ENCODE results near the gene TFAP2D. TPM values are rescaled to one million over a fixed set of nuclear protein-coding genes. Genes with fewer than 3 reads are reported as not detected.

Gene TFAP2D
- total and polyA plus RNA-seq, 10 of the 15 experiments (the other 5 are each of a cell fraction or from before 2014, with no cell fraction given), result not detected

- RAD21 ChIA-PET (ENCODE audit: unreplicated experiment), result no interaction called here
Measured at GRCh38 chr6:50804283-50804682, 91.0 kb downstream of the TFAP2D start.

More at GRCh38 chr6:50804283-50804682, 91.0 kb downstream of the TFAP2D start:
- FAIRE-seq (no peak), DNase-seq (ENCODE audit: low read depth, low spot score) (no peak), ATAC-seq (no peak)
- Histone ChIP-seq H3K4me2 (ENCODE audit: control insufficient read depth, insufficient read depth) (no peak overlapping the region), H3K9me3 (replicated peaks; ENCODE audit: control insufficient read depth, insufficient read depth, low read length) (no peaks in the 10 kb centered on the region), H3K9ac (ENCODE audit: control insufficient read depth, insufficient read depth, low read length) (no peak overlapping the region), H3K4me1 (ENCODE audit: control insufficient read depth, insufficient read depth, low read length) (no peaks in the 10 kb centered on the region), H3K27ac (ENCODE audit: control insufficient read depth, insufficient read depth) (no peak overlapping the region), H3K4me3 (no peak overlapping the region), H3K36me3 (ENCODE audit: control insufficient read depth in 2 of 2, insufficient read depth in 2 of 2, low read length in 1 of 2) (no peaks in the 10 kb centered on the region), H2AFZ (ENCODE audit: control insufficient read depth, low read depth, low read length) (no peak overlapping the region), H3K27me3 (replicated peaks in 1 of 2; ENCODE audit: control insufficient read depth in 2 of 2, insufficient read depth in 2 of 2, low read length in 1 of 2) (no peaks in the 10 kb centered on the region), H4K20me1 (ENCODE audit: control insufficient read depth, insufficient read depth) (no peaks in the 10 kb centered on the region), H3K79me2 (ENCODE audit: control insufficient read depth, insufficient read depth, low read length) (no peaks in the 10 kb centered on the region)
- in situ Hi-C loops (cut with MboI), result no loop called here
- ChIA-PET SMC1A (ENCODE audit: uncharacterized antibody, unreplicated experiment) (no interaction called here), POLR2A (no interaction called here), CTCF (interaction anchor here (0.9 kb wide), 1 partner anchor 9 kb away, joined by 3 read pairs; no protein-coding TSS in a partner anchor)
- no TSS peak for BruUV-seq (replicated peaks)
- intact Hi-C loops (cut with micrococcal nuclease; ENCODE audit: unreplicated experiment), result no loop called here
- TF ChIP-seq MLLT1 (IDR thresholded peaks at IDR 0.05) (no peak), PRDM15 (CRISPR knock-in tag; IDR thresholded peaks at IDR 0.05) (no peak), SIN3A (IDR thresholded peaks at IDR 0.05; ENCODE audit: low read depth, low read length) (no peak), CEBPB (IDR thresholded peaks at IDR 0.05; ENCODE audit: borderline replicate concordance in 1 of 2, low read depth in 2 of 2, low read length in 2 of 2) (no peak), CBX5 (IDR thresholded peaks at IDR 0.05; ENCODE audit: low read depth) (no peak), MEF2A (IDR thresholded peaks at IDR 0.05; ENCODE audit: insufficient read depth, low read depth, low read length) (no peak), BCLAF1 (IDR thresholded peaks at IDR 0.05) (no peak), RUNX3 (IDR thresholded peaks at IDR 0.05; ENCODE audit: low read length) (no peak), BCL3 (IDR thresholded peaks at IDR 0.05; ENCODE audit: borderline replicate concordance, insufficient read depth, low read depth, low read length, poor library complexity, severe bottlenecking) (no peak), USF2 (IDR thresholded peaks at IDR 0.05; ENCODE audit: borderline replicate concordance, low read depth, low read length) (no peak), MYC (IDR thresholded peaks at IDR 0.05; ENCODE audit: insufficient read depth, insufficient read length, insufficient replicate concordance, low read length, severe bottlenecking) (no peak), TCF7 (IDR thresholded peaks at IDR 0.05; ENCODE audit: borderline replicate concordance) (no peak), MTA2 (IDR thresholded peaks at IDR 0.05; ENCODE audit: low read depth) (no peak)

All from GM12878 (cell line).